GM06990 (cell line): ENCODE measurements around the gene KRTAP5-3.

ENCODE experiments used
- DNase-seq: peaks from one replicate; pipeline ENCODE4 v3.0.0-alpha.2; 2011; ENCODE audit not compliant: insufficient read length; ENCODE audit errors: extremely low read depth
- H3K27me3 ChIP-seq: replicated peaks from 2 replicates; pipeline ENCODE4 v1.6.0; 2011; ENCODE audit warnings: low read length; ENCODE audit not compliant: control insufficient read depth, insufficient read depth
- H3K36me3 ChIP-seq: 2 replicates; pipeline ENCODE4 v1.5.1; 2011; ENCODE audit warnings: low read length; ENCODE audit not compliant: control insufficient read depth, insufficient read depth
- H3K4me3 ChIP-seq: replicated peaks from 2 replicates; pipeline ENCODE4 v1.5.1; 2011; ENCODE audit warnings: low read depth, mild to moderate bottlenecking, control low read depth, low read length
- CTCF ChIP-seq: IDR thresholded peaks from 2 replicates; pipeline ENCODE4 v1.5.1; 2011; ENCODE audit warnings: low read length, control low read depth, mild to moderate bottlenecking, inconsistent platforms; ENCODE audit not compliant: insufficient read depth, poor library complexity, severe bottlenecking

Gene KRTAP5-3

GRCh38 chr11:1570001-1570453 lies 38.2 kb downstream of the KRTAP5-3 start:
- Histone ChIP-seq H3K27me3 (peaks cover 4% of the 10 kb centered on the region; the same call in 1 of the 2 replicates), H3K4me3 (no peak overlapping the region), H3K36me3 (no peaks in the 10 kb centered on the region)
- TF ChIP-seq CTCF, result no peak
- no peak for DNase-seq

- H3K4me3 ChIP-seq, result no peak overlapping the region
- no peak for TF ChIP-seq CTCF
- no peak for DNase-seq
- H3K36me3 ChIP-seq, result no peaks in the 10 kb centered on the region
- H3K27me3 ChIP-seq, result peaks cover 4% of the 10 kb centered on the region
These were observed 38.9 kb downstream of the KRTAP5-3 start for GRCh38 chr11:1569251-1569780.

GRCh38 chr11:1568441-1568911 lies 39.8 kb downstream of the KRTAP5-3 start:
- TF ChIP-seq CTCF, result no peak
- Histone ChIP-seq H3K4me3 (no peak overlapping the region), H3K27me3 (no peaks in the 10 kb centered on the region; the same call in none of the 2 replicates), H3K36me3 (no peaks in the 10 kb centered on the region)
- DNase-seq, result no peak

- no peak for DNase-seq
- Histone ChIP-seq H3K27me3 (no peaks in the 10 kb centered on the region; the same call in none of the 2 replicates), H3K4me3 (no peak overlapping the region), H3K36me3 (no peaks in the 10 kb centered on the region)
- no peak for TF ChIP-seq CTCF
These were observed 40.6 kb downstream of the KRTAP5-3 start for GRCh38 chr11:1567721-1568100.

GRCh38 chr11:1567052-1567720 lies 41.1 kb downstream of the KRTAP5-3 start:
- Histone ChIP-seq H3K27me3 (no peaks in the 10 kb centered on the region; the same call in none of the 2 replicates), H3K36me3 (no peaks in the 10 kb centered on the region), H3K4me3 (no peak overlapping the region)
- DNase-seq, result no peak
- TF ChIP-seq CTCF, result no peak
